ENCODE data around the gene BCDIN3D.

DNA sequence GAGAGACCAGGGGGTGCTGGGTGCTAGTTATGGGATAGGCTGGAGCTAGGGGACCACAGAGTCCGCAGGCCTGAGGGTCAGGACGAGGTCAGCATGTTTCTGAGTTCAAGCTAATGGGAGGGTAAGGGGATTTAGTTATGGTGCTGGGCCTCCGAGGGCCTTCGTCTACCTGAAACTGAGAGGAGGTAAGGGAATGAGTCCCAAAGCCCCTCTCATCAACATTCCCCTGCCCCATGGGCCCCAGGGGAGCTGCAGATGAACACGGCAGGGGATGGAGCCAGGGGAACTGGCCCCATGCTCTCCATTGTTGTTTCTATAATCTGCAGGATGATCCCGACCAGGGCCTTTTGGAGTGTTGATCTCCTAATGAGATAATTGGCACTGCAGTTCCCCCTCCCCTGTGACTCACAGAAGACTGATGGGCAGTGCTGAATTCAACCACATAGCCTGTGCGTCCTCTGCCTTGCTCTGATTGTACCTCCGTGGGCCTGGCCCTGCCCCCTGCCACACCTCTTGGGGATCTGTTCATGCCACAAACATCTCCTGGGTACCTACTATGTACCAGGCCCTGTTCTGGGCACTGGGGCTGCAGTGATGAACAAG, 39.4 kb upstream of the BCDIN3D start:
- TF ChIP-seq, protein P1, sequence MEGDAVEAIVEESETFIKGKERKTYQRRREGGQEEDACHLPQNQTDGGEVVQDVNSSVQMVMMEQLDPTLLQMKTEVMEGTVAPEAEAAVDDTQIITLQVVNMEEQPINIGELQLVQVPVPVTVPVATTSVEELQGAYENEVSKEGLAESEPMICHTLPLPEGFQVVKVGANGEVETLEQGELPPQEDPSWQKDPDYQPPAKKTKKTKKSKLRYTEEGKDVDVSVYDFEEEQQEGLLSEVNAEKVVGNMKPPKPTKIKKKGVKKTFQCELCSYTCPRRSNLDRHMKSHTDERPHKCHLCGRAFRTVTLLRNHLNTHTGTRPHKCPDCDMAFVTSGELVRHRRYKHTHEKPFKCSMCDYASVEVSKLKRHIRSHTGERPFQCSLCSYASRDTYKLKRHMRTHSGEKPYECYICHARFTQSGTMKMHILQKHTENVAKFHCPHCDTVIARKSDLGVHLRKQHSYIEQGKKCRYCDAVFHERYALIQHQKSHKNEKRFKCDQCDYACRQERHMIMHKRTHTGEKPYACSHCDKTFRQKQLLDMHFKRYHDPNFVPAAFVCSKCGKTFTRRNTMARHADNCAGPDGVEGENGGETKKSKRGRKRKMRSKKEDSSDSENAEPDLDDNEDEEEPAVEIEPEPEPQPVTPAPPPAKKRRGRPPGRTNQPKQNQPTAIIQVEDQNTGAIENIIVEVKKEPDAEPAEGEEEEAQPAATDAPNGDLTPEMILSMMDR (IDR thresholded peaks at IDR 0.05; ENCODE audit: control extremely low read depth in 1 of 3, insufficient read depth in 1 of 3, low read depth in 1 of 3, low read length in 3 of 3): no peak
- no peak for TF ChIP-seq USF2 (IDR thresholded peaks at IDR 0.05; ENCODE audit: low read length)

Data from H1 (cell line).